IMR-90 (cell line): ENCODE results near the gene DAZL. TPM values are rescaled to one million over a fixed set of nuclear protein-coding genes. Genes with fewer than 3 reads are reported as not detected.
A peak's percentile ranks its signal among the peaks of the same experiment; 100 is the strongest.

Experiments used
- ATAC-seq: fragments of 200-7000 bp; cut with Tn5 transposase; 2 replicates; pipeline ENCODE4 v1.9.1; 2020; ENCODE audit warnings: low read depth, mild to moderate bottlenecking, moderate library complexity
- BruUV-seq: library from RNA; stranded (reverse); fragments of 400-500 nt; replicated peaks from 2 replicates; lab custom pipeline; 2021; lab: Mats Ljungman, UMichigan
- CTCF ChIA-PET: fragments of 300-600 bp; formaldehyde crosslinking; extraction: SDS; loops from one replicate; lab custom pipeline; 2021; ENCODE audit warnings: antibody characterized with exemption; lab: Yijun Ruan, JAX
- POLR2A ChIA-PET: fragments of 300-600 bp; sonication (Branson Sonifier 250); formaldehyde crosslinking; loops from one replicate; lab custom pipeline; 2022; ENCODE audit warnings: antibody characterized with exemption; ENCODE audit not compliant: unreplicated experiment; lab: Charles Lee
- DNase-seq: peaks from one replicate; pipeline ENCODE4 v3.0.0; 2013
- H2AFZ ChIP-seq: replicated peaks from 2 replicates; pipeline ENCODE3; 2013; ENCODE audit warnings: low read length, mild to moderate bottlenecking; ENCODE audit not compliant: poor library complexity
- H2AK5ac ChIP-seq: 2 replicates; pipeline ENCODE4 v1.6.1; 2013; ENCODE audit warnings: low read depth, low read length, inconsistent platforms
- H2AK9ac ChIP-seq: replicated peaks from 2 replicates; pipeline ENCODE3; 2013; ENCODE audit warnings: mild to moderate bottlenecking, low read depth, low read length, moderate library complexity; ENCODE audit not compliant: poor library complexity
- H2BK120ac ChIP-seq: 2 replicates; pipeline ENCODE4 v1.6.1; 2013; ENCODE audit warnings: low read depth, low read length, inconsistent platforms
- H2BK15ac ChIP-seq: 3 replicates; pipeline ENCODE4 v1.6.1; 2013; ENCODE audit warnings: low read depth, low read length, inconsistent platforms
- H2BK20ac ChIP-seq: 2 replicates; pipeline ENCODE4 v1.6.1; 2013; ENCODE audit warnings: low read depth, mild to moderate bottlenecking, inconsistent platforms, low read length, moderate library complexity
- H2BK5ac ChIP-seq: 2 replicates; pipeline ENCODE4 v1.6.1; 2013; ENCODE audit warnings: mild to moderate bottlenecking, low read depth, low read length, inconsistent platforms; ENCODE audit not compliant: poor library complexity, severe bottlenecking
- H3K14ac ChIP-seq: replicated peaks from 2 replicates; pipeline ENCODE4 v1.6.1; 2013; ENCODE audit warnings: low read depth, low read length, inconsistent platforms
- H3K18ac ChIP-seq: 2 replicates; pipeline ENCODE4 v1.6.1; 2013; ENCODE audit warnings: low read depth, low read length, control low read depth
- H3K23ac ChIP-seq: 2 replicates; pipeline ENCODE4 v1.6.1; 2013; ENCODE audit warnings: low read depth, low read length, inconsistent platforms
- H3K27ac ChIP-seq: 2 replicates; pipeline ENCODE4 v1.5.1; 2013; ENCODE audit warnings: mild to moderate bottlenecking, control low read depth, low read length; ENCODE audit not compliant: insufficient read depth
- H3K27me3 ChIP-seq: 2 replicates; pipeline ENCODE4 v1.6.1; 2013; ENCODE audit warnings: low read length; ENCODE audit not compliant: control insufficient read depth, insufficient read depth
- H3K36me3 ChIP-seq: 2 replicates; pipeline ENCODE4 v1.6.1; 2013; ENCODE audit warnings: low read length, mixed read lengths; ENCODE audit not compliant: control insufficient read depth, insufficient read depth
- H3K4ac ChIP-seq: 2 replicates; pipeline ENCODE4 v1.6.1; 2013; ENCODE audit warnings: low read depth, low read length, inconsistent platforms
- H3K4me1 ChIP-seq: 2 replicates; pipeline ENCODE4 v1.6.1; 2013; ENCODE audit warnings: low read length, mixed read lengths; ENCODE audit not compliant: control insufficient read depth, insufficient read depth
- H3K4me2 ChIP-seq: 2 replicates; pipeline ENCODE4 v1.6.1; 2013; ENCODE audit warnings: low read depth, mild to moderate bottlenecking, control low read depth, low read length, moderate library complexity
- H3K4me3 ChIP-seq: 2 replicates; pipeline ENCODE4 v1.5.1; 2013; ENCODE audit warnings: low read depth, mild to moderate bottlenecking, control low read depth, low read length, moderate library complexity; ENCODE audit not compliant: insufficient read depth
- H3K56ac ChIP-seq: 2 replicates; pipeline ENCODE4 v1.6.1; 2013; ENCODE audit warnings: low read length, inconsistent platforms; ENCODE audit not compliant: insufficient read depth; ENCODE audit errors: extremely low read depth
- H3K79me1 ChIP-seq, 2 experiments: 2 replicates each; pipeline ENCODE4 v1.6.1; 2013; ENCODE audit warnings: low read length in 2 of 2, inconsistent platforms in 1 of 2, low read depth in 1 of 2
- H3K9ac ChIP-seq: 2 replicates; pipeline ENCODE4 v1.6.1; 2013; ENCODE audit warnings: low read depth, low read length, control low read depth
- H3K9me1 ChIP-seq: 2 replicates; pipeline ENCODE4 v1.6.1; 2013; ENCODE audit warnings: low read length, inconsistent platforms; ENCODE audit not compliant: insufficient read depth
- H3K9me3 ChIP-seq: 2 replicates; pipeline ENCODE4 v1.6.1; 2013; ENCODE audit warnings: low read length; ENCODE audit not compliant: control insufficient read depth, insufficient read depth
- H4K20me1 ChIP-seq: 2 replicates; pipeline ENCODE4 v1.6.1; 2013; ENCODE audit warnings: low read length, inconsistent platforms; ENCODE audit not compliant: insufficient read depth
- H4K5ac ChIP-seq: 2 replicates; pipeline ENCODE4 v1.6.1; 2013; ENCODE audit warnings: mild to moderate bottlenecking, low read depth, low read length, control low read depth
- H4K8ac ChIP-seq, 2 experiments: 2 replicates each; pipeline ENCODE4 v1.6.1; 2013; ENCODE audit warnings: low read depth in 2 of 2, low read length in 2 of 2, control low read depth in 1 of 2, inconsistent platforms in 1 of 2
- H4K91ac ChIP-seq: 2 replicates; pipeline ENCODE4 v1.6.1; 2013; ENCODE audit warnings: low read depth, low read length, inconsistent platforms; ENCODE audit not compliant: insufficient read depth
- BHLHE40 ChIP-seq: fragments of 150-350 bp; IDR thresholded peaks from 2 replicates; pipeline ENCODE4 v1.6.1; 2016; ENCODE audit warnings: mild to moderate bottlenecking, low read depth, low read length
- CEBPB ChIP-seq: IDR thresholded peaks from 2 replicates; pipeline ENCODE4 v1.6.1; 2012; ENCODE audit warnings: low read depth, low read length, improper control_type of control experiment
- MAFK ChIP-seq: IDR thresholded peaks from 2 replicates; pipeline ENCODE4 v1.6.1; 2012; ENCODE audit warnings: low read depth, low read length, improper control_type of control experiment
- MAZ ChIP-seq: IDR thresholded peaks from 2 replicates; pipeline ENCODE4 v1.6.1; 2012; ENCODE audit warnings: low read depth, mild to moderate bottlenecking, low read length, improper control_type of control experiment, moderate library complexity, borderline replicate concordance
- POLR2A ChIP-seq: IDR thresholded peaks from 2 replicates; pipeline ENCODE4 v1.6.1; 2012; ENCODE audit warnings: mild to moderate bottlenecking, low read depth, low read length
- RAD21 ChIP-seq: IDR thresholded peaks from 2 replicates; pipeline ENCODE4 v1.6.1; 2012; ENCODE audit warnings: low read length, improper control_type of control experiment
- RCOR1 ChIP-seq: IDR thresholded peaks from 2 replicates; pipeline ENCODE4 v1.6.1; 2012; ENCODE audit warnings: mild to moderate bottlenecking, low read length, improper control_type of control experiment; ENCODE audit not compliant: insufficient replicate concordance
- RFX5 ChIP-seq: IDR thresholded peaks from 2 replicates; pipeline ENCODE4 v1.8.0; 2012; ENCODE audit warnings: low read depth, mild to moderate bottlenecking, low read length, moderate library complexity
- SMC3 ChIP-seq: fragments of 150-350 bp; IDR thresholded peaks from 2 replicates; pipeline ENCODE4 v1.6.1; 2016; ENCODE audit warnings: low read depth, mild to moderate bottlenecking, antibody characterized with exemption, low read length, moderate library complexity
- WGBS, 2 experiments: methylation state at CpG; one replicate each; pipeline versions ENCODE4 v1.1.5 to v1.1.7; 2013; ENCODE audit warnings: missing lambda C conversion rate in 2 of 2; ENCODE audit not compliant: insufficient read length in 1 of 2; ENCODE audit errors: extremely low coverage in 2 of 2; 5-methylcytosine and 5-hydroxymethylcytosine counted together
- dilution Hi-C: fragments of 300-500 bp; cut with HindIII; formaldehyde crosslinking; loops from one replicate; pipeline ENCODE4 v1.14.3; 2018; ENCODE audit warnings: low sequenced_read_pairs; ENCODE audit not compliant: unreplicated experiment
- in situ Hi-C: fragments of 300-500 bp; cut with MboI; formaldehyde crosslinking; loops from 3 replicates; pipeline ENCODE4 v1.14.3; 2019; ENCODE audit warnings: low sequenced_read_pairs, inconsistent platforms, mixed read lengths
- intact Hi-C: fragments of 100-400 bp; cut with micrococcal nuclease; formaldehyde crosslinking; loops from 2 replicates; pipeline ENCODE4 v1.10.0; 2022
- polyA plus RNA-seq, 3 experiments: library from polyadenylated mRNA; depleted of rRNA; stranded (reverse); fragments of >200 nt; gene quantifications; 2 replicates each; pipeline ENCODE4 v1.2.3, GENCODE V29; 2012; ENCODE audit warnings: low replicate concordance in 1 of 3
- total RNA-seq: library from RNA; depleted of rRNA; stranded (reverse); fragments of >200 nt; gene quantifications from 2 replicates; pipeline ENCODE4 v1.2.3, GENCODE V29; 2012
- TF ChIP-seq, protein P1 (sequence below): fragments of 150-350 bp; IDR thresholded peaks from 2 replicates; pipeline ENCODE4 v1.6.1; 2017; ENCODE audit warnings: mild to moderate bottlenecking, antibody characterized with exemption, low read length, low read depth

Gene DAZL
- total and polyA plus RNA-seq, 2 of the 4 experiments (the other 2 are of a cell fraction): not detected

GRCh38 chr3:16538507-16538906 is 66.7 kb downstream of the DAZL start:
- Histone ChIP-seq H2AFZ (no peak overlapping the region), H2AK5ac (peak overlapping the region; percentile 39; the same call in 1 of the 2 replicates), H3K23ac (no peak overlapping the region), H3K14ac (no peak overlapping the region), H3K4me2 (no peak overlapping the region), H4K20me1 (no peaks in the 10 kb centered on the region), H3K56ac (no peak overlapping the region), H2BK15ac (no peak overlapping the region), H2BK5ac (no peak overlapping the region), H3K79me1 (no peaks in the 10 kb centered on the region), H3K27me3 (peaks cover 42% of the 10 kb centered on the region), H2BK120ac (no peak overlapping the region), H3K9me1 (peaks cover 4% of the 10 kb centered on the region; the same call in 1 of the 2 replicates), H3K4me3 (no peak overlapping the region), H4K5ac (no peak overlapping the region), H3K9ac (no peak overlapping the region), H3K9me3 (no peaks in the 10 kb centered on the region), H4K8ac (no peak overlapping the region), H2BK20ac (no peak overlapping the region), H3K27ac (no peak overlapping the region), H2AK9ac (no peak overlapping the region), H3K36me3 (no peaks in the 10 kb centered on the region), H4K91ac (no peak overlapping the region), H3K18ac (no peak overlapping the region), H3K4me1 (no peaks in the 10 kb centered on the region), H3K4ac (no peak overlapping the region)
- TF ChIP-seq RAD21 (no peak), BHLHE40 (no peak), CEBPB (no peak), RCOR1 (no peak), MAZ (no peak), SMC3 (no peak), POLR2A (no peak), MAFK (no peak), RFX5 (no peak)
- TF ChIP-seq, protein P1, sequence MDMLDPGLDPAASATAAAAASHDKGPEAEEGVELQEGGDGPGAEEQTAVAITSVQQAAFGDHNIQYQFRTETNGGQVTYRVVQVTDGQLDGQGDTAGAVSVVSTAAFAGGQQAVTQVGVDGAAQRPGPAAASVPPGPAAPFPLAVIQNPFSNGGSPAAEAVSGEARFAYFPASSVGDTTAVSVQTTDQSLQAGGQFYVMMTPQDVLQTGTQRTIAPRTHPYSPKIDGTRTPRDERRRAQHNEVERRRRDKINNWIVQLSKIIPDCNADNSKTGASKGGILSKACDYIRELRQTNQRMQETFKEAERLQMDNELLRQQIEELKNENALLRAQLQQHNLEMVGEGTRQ: no peak
- BruUV-seq: no TSS peak
- WGBS, 2 experiments: no CpG with 5 or more reads among the region's 4 CpGs
- DNase-seq: no peak
- dilution Hi-C loops (loop anchor here (25.0 kb wide), 1 partner anchor 251 kb away; no protein-coding TSS in a partner anchor), intact Hi-C loops (no loop called here), in situ Hi-C loops (loop anchor here (25.0 kb wide), 1 partner anchor 701 kb away; no protein-coding TSS in a partner anchor)
- ChIA-PET CTCF (interaction anchor here (1.4 kb wide), 1 partner anchor 258 kb away, joined by 3 read pairs; no protein-coding TSS in a partner anchor), POLR2A (interaction anchor here (0.6 kb wide), 1 partner anchor 199 kb away, joined by 3 read pairs; no protein-coding TSS in a partner anchor)
- ATAC-seq: no peak
